ENCODE measurements around the gene SLC36A2.

- TF ChIP-seq CTCF (IDR thresholded peaks at IDR 0.05) (no peak), POLR2A (IDR thresholded peaks at IDR 0.05) (no peak)
Observed at GRCh38 chr5:151357792-151358191, 10.4 kb upstream of the SLC36A2 start.

All from right lobe of liver (tissue), 4 donors.